ENCODE results near the gene SLX4.

GRCh38 chr16:3607161-3607560 is 4.2 kb downstream of the SLX4 start:
- TF ChIP-seq POLR2A (IDR thresholded peaks at IDR 0.05; ENCODE audit: low read depth, low read length): no peak
- TF ChIP-seq POLR2AphosphoS5 (IDR thresholded peaks at IDR 0.05; ENCODE audit: low read depth, low read length): no peak

Data from GM12892 (cell line).